ENCODE results near the gene GIMAP2.

DNA sequence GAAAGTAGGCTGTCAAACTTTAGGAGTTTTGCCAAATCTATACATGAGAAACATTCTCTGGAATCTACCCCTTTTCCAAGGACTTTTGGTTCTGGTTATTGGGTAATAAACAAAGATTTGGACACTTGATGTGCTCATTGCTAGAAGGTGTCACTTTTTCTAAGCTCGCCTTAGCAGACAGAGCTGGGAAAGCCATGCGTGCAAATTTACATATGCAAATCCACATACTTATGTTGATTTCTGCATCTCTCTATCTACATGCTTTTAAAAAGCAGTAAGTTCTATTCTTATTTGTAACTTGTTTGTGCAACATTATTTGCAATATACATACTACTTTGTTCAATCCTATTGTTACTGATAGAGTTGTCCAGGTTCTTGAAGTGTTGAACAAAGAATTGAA, 30.8 kb upstream of the GIMAP2 start:
- TF ChIP-seq POLR2AphosphoS5 (IDR thresholded peaks at IDR 0.05) (no peak), EP300 (IDR thresholded peaks at IDR 0.05) (no peak), POLR2A (IDR thresholded peaks at IDR 0.05) (no peak)
- TF ChIP-seq, protein P1, sequence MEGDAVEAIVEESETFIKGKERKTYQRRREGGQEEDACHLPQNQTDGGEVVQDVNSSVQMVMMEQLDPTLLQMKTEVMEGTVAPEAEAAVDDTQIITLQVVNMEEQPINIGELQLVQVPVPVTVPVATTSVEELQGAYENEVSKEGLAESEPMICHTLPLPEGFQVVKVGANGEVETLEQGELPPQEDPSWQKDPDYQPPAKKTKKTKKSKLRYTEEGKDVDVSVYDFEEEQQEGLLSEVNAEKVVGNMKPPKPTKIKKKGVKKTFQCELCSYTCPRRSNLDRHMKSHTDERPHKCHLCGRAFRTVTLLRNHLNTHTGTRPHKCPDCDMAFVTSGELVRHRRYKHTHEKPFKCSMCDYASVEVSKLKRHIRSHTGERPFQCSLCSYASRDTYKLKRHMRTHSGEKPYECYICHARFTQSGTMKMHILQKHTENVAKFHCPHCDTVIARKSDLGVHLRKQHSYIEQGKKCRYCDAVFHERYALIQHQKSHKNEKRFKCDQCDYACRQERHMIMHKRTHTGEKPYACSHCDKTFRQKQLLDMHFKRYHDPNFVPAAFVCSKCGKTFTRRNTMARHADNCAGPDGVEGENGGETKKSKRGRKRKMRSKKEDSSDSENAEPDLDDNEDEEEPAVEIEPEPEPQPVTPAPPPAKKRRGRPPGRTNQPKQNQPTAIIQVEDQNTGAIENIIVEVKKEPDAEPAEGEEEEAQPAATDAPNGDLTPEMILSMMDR (IDR thresholded peaks at IDR 0.05) = no peak

Measured in sigmoid colon (tissue), 4 donors.